Uterus (tissue), 2 donors: ENCODE results near the gene TBC1D5.

Experiments
- CTCF ChIP-seq, 4 experiments: fragments of 200-600 bp in 2 of 4; fragments of 450-650 bp in 2 of 4; sonication (generic) in 2 of 4; IDR thresholded peaks; one replicate each; pipeline ENCODE4 v1.5.1; 2016 to 2019; ENCODE audit warnings: antibody characterized with exemption in 4 of 4, mild to moderate bottlenecking in 2 of 4, moderate library complexity in 1 of 4
- POLR2A ChIP-seq, 2 donors: fragments of 450-650 bp; IDR thresholded peaks; one replicate each; pipeline ENCODE4 v1.6.1; 2016; ENCODE audit warnings: antibody characterized with exemption in 2 of 2, mild to moderate bottlenecking in 1 of 2, moderate library complexity in 1 of 2

GRCh38 chr3:17372362-17373210 is 369.8 kb downstream of the TBC1D5 start:
- TF ChIP-seq CTCF (IDR thresholded peaks at IDR 0.05): no peak
- TF ChIP-seq POLR2A (IDR thresholded peaks at IDR 0.05): no peak
